LHCN-M2 (cell line): ENCODE data around the gene MED12L. TPM values are rescaled to one million over a fixed set of nuclear protein-coding genes. Genes with fewer than 3 reads are reported as not detected.

Source experiments
- DNase-seq: peaks from one replicate; pipeline ENCODE4 v3.0.0-alpha.2; 2012; ENCODE audit warnings: low read depth
- total RNA-seq: library from RNA; depleted of rRNA; stranded (reverse); fragments of >200 nt; gene quantifications from 2 replicates; pipeline ENCODE4 v1.2.3, GENCODE V29; 2014

MED12L gene
- total RNA-seq, 1 experiment from 2014 or later: not detected

GRCh38 chr3:151293127-151293526, 207.7 kb downstream of the MED12L start:
- DNase-seq: no peak

GRCh38 chr3:151296226-151296625, 210.8 kb downstream of the MED12L start:
- no peak for DNase-seq

- no peak for DNase-seq
Observed at GRCh38 chr3:151297429-151297828, 212.0 kb downstream of the MED12L start.

- DNase-seq: no peak
Observed at GRCh38 chr3:151299006-151299405, 213.5 kb downstream of the MED12L start.

GRCh38 chr3:151300539-151300938, 215.1 kb downstream of the MED12L start:
- DNase-seq: no peak

- DNase-seq: no peak
Observed at GRCh38 chr3:151301787-151302186, 216.3 kb downstream of the MED12L start.

- DNase-seq: no peak
Observed at GRCh38 chr3:151303751-151304150, 218.3 kb downstream of the MED12L start.

- peak; percentile 85 for DNase-seq
Observed at GRCh38 chr3:151305060-151305774, 219.8 kb downstream of the MED12L start.

- no peak for DNase-seq
Observed at GRCh38 chr3:151305775-151306151, 220.3 kb downstream of the MED12L start.

GRCh38 chr3:151306168-151306810, 220.8 kb downstream of the MED12L start:
- no peak for DNase-seq

- DNase-seq: no peak
Observed at GRCh38 chr3:151307131-151307530, 221.7 kb downstream of the MED12L start.

- DNase-seq: no peak
Observed at GRCh38 chr3:151307583-151308488, 222.4 kb downstream of the MED12L start.

- DNase-seq: no peak
Observed at GRCh38 chr3:151309566-151309965, 224.1 kb downstream of the MED12L start.

- no peak for DNase-seq
Observed at GRCh38 chr3:151312972-151313371, 227.5 kb downstream of the MED12L start.

GRCh38 chr3:151314137-151314536, 228.7 kb downstream of the MED12L start:
- no peak for DNase-seq

- no peak for DNase-seq
Observed at GRCh38 chr3:151314593-151314992, 229.1 kb downstream of the MED12L start.

GRCh38 chr3:151315136-151315535, 229.7 kb downstream of the MED12L start:
- DNase-seq: peak; percentile 13

GRCh38 chr3:151315846-151316245, 230.4 kb downstream of the MED12L start:
- DNase-seq: no peak

GRCh38 chr3:151316267-151316991, 231.0 kb downstream of the MED12L start, which contains the start of gene GPR87:
TSS of gene GPR87 (minus strand) at chr3:151316820. CDS start at chr3:151300100, 16,720 bp downstream.
- DNase-seq: no peak

GRCh38 chr3:151318313-151318712, 232.8 kb downstream of the MED12L start:
- peak; percentile 3 for DNase-seq

- DNase-seq: no peak
Observed at GRCh38 chr3:151318991-151319390, 233.5 kb downstream of the MED12L start.
